CD8-positive, alpha-beta memory T cell (primary cell): Measurements from ENCODE around the gene TMEM176B. TPM values are rescaled to one million over a fixed set of nuclear protein-coding genes. Genes with fewer than 3 reads are reported as not detected.
"Not testable (repeated sequence)": the region's sequence is repeated elsewhere in the genome, so short reads cannot be mapped to it uniquely, and the experiment has no call there.

Experiments
- CTCF ChIA-PET: fragments of 350-600 bp; sonication (Branson Sonifier 250); formaldehyde crosslinking; loops from one replicate; lab custom pipeline; 2021; ENCODE audit warnings: antibody characterized with exemption; lab: Charles Lee
- POLR2A ChIA-PET: fragments of 350-600 bp; sonication (Branson Sonifier 250); formaldehyde crosslinking; loops from one replicate; lab custom pipeline; 2021; ENCODE audit warnings: antibody characterized with exemption; lab: Charles Lee
- DNase-seq, 5 donors: peaks; one replicate each; pipeline versions ENCODE4 v3.0.0 to v3.0.0-alpha.2; 2020 to 2022; ENCODE audit warnings: mixed read lengths in 1 of 5
- H3K27ac ChIP-seq: one replicate; pipeline ENCODE4 v1.7.0; 2013; ENCODE audit warnings: low read depth, mild to moderate bottlenecking, low read length, moderate library complexity
- H3K27me3 ChIP-seq: 2 replicates; pipeline ENCODE4 v1.7.0; 2013; ENCODE audit warnings: low read length, mild to moderate bottlenecking; ENCODE audit not compliant: insufficient read depth, poor library complexity, severe bottlenecking
- H3K36me3 ChIP-seq: 2 replicates; pipeline ENCODE4 v1.7.0; 2013; ENCODE audit warnings: mild to moderate bottlenecking, low read length, moderate library complexity; ENCODE audit not compliant: insufficient read depth
- H3K4me1 ChIP-seq: 2 replicates; pipeline ENCODE4 v1.7.0; 2013; ENCODE audit warnings: mild to moderate bottlenecking, low read length, moderate library complexity; ENCODE audit not compliant: insufficient read depth
- H3K4me3 ChIP-seq: 2 replicates; pipeline ENCODE4 v1.7.0; 2013; ENCODE audit warnings: mild to moderate bottlenecking, low read length
- H3K9me3 ChIP-seq: 2 replicates; pipeline ENCODE4 v1.7.0; 2013; ENCODE audit warnings: mild to moderate bottlenecking, low read length
- H3K27ac Mint-ChIP-seq, 8 donors: one replicate each; pipeline ENCODE4 v1.8.0; 2020 to 2021; ENCODE audit warnings: mixed read lengths in 8 of 8, mild to moderate bottlenecking in 6 of 8, inconsistent platforms in 3 of 8, moderate library complexity in 3 of 8
- H3K27me3 Mint-ChIP-seq, 2 donors: one replicate each; pipeline ENCODE4 v1.8.0; 2020 to 2021; ENCODE audit warnings: mixed read lengths in 2 of 2, mild to moderate bottlenecking in 1 of 2, moderate library complexity in 1 of 2
- H3K36me3 Mint-ChIP-seq, 3 donors: one replicate each; pipeline ENCODE4 v1.8.0; 2020 to 2021; ENCODE audit warnings: mixed read lengths in 3 of 3, inconsistent platforms in 1 of 3, mild to moderate bottlenecking in 1 of 3
- H3K4me1 Mint-ChIP-seq, 3 donors: one replicate each; pipeline ENCODE4 v1.8.0; 2020 to 2021; ENCODE audit warnings: mixed read lengths in 3 of 3, inconsistent platforms in 1 of 3, mild to moderate bottlenecking in 1 of 3
- H3K4me3 Mint-ChIP-seq, 7 donors: one replicate each; pipeline ENCODE4 v1.8.0; 2020 to 2021; ENCODE audit warnings: mixed read lengths in 7 of 7, mild to moderate bottlenecking in 6 of 7, moderate library complexity in 4 of 7, inconsistent platforms in 2 of 7
- H3K9me3 Mint-ChIP-seq, 5 donors: one replicate each; pipeline ENCODE4 v1.8.0; 2020 to 2022; ENCODE audit warnings: mixed read lengths in 5 of 5, mild to moderate bottlenecking in 3 of 5, moderate library complexity in 2 of 5, inconsistent platforms in 1 of 5
- polyA plus RNA-seq: library from polyadenylated mRNA; unstranded; fragments of 300-500 nt; fragmentation: Illumina TruSeq; gene quantifications from one replicate; pipeline ENCODE4 v1.2.3, GENCODE V29; 2021
- total RNA-seq, 2 experiments: library from RNA; stranded (reverse); gene quantifications; one replicate each; pipeline ENCODE4 v1.2.3, GENCODE V29; 2021

The TMEM176B gene
- total and polyA plus RNA-seq, 3 experiments from 2014 or later, result 0.20 to 0.27 TPM; not detected in 1

DNA sequence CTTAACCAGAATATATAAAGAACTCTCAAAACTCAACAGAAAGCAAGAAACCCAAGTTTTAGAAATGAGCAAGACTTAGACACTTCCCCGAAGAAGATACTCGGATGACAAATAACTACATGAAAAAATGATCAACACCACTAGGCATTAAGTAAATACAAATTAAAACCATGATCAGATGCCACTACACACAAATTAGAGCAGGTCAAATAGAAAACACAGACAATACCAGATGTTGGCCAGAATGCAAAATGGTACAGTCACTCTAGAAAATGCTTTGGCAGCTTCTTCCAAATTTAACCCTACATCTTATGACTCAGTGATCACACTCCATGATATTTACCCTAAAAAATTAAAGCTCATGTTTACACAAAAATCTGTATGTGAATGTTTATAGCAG lies 18.8 kb upstream of the TMEM176B start:
- CTCF ChIA-PET, result no interaction called here
- POLR2A ChIA-PET, result no interaction called here

DNA sequence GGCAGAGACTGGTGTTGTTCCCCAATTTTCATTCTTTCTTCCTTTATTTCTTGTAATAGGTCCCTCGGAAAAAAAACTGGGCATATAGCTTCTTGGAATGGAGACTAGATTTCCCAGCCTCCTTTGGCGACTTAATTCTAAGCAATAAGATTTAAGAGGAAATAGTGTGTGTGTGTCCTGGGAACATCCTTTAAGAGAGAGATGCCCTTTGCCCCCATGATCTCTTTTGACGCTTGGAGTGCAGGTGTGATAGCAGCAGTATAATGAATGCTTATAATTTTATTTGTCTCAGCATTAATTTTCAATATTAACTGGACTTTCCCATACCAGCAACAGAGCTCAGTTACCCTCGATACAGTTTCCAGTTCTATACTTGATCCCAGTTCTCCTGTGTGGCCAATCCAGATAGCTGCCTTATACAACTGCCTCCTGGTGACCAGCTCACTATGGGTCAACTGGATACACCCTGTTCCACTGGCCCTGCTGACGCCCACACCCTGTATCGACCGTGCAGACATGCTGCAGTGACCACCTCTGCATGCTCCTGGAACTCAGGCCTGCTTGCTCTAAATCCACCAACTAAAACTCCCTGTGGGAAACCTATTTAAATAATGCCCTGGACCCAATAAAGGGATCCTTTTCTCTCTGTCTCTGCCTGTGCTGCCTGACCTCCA lies 14.3 kb upstream of the TMEM176B start:
- no peak overlapping the region for H3K27ac Mint-ChIP-seq
- H3K9me3 ChIP-seq, result no peaks in the 10 kb centered on the region
- peaks cover 19 to 80% of the 10 kb centered on the region in 2 donors for H3K27me3 Mint-ChIP-seq
- no peak overlapping the region for H3K27ac ChIP-seq
- H3K36me3 ChIP-seq, result no peaks in the 10 kb centered on the region
- no peak overlapping the region for H3K4me3 ChIP-seq
- CTCF ChIA-PET, result no interaction called here
- DNase-seq, result no peak
- H3K27me3 ChIP-seq, result peaks cover 8% of the 10 kb centered on the region
- POLR2A ChIA-PET, result no interaction called here
- no peaks in the 10 kb centered on the region for H3K4me1 Mint-ChIP-seq
- H3K36me3 Mint-ChIP-seq, result peaks cover 0 to 9% (median 4%) of the 10 kb centered on the region in 3 donors
- no peaks in the 10 kb centered on the region for H3K4me1 ChIP-seq
- peaks cover 8 to 17% (median 10%) of the 10 kb centered on the region in 5 donors for H3K9me3 Mint-ChIP-seq
- no peak overlapping the region for H3K4me3 Mint-ChIP-seq

More for the DNA sequence above, 18.8 kb upstream of the TMEM176B start:
- Mint-ChIP-seq H3K4me3 (no peak overlapping the region), H3K4me1 (no peaks in the 10 kb centered on the region), H3K27ac (no peak overlapping the region), H3K36me3 (peaks cover 0 to 9% (median 4%) of the 10 kb centered on the region in 3 donors), H3K9me3 (peaks cover 6 to 22% (median 15%) of the 10 kb centered on the region in 5 donors), H3K27me3 (peaks cover 19 to 57% of the 10 kb centered on the region in 2 donors)
- Histone ChIP-seq H3K27me3 (peaks cover 8% of the 10 kb centered on the region), H3K4me3 (no peak overlapping the region), H3K9me3 (no peaks in the 10 kb centered on the region), H3K36me3 (no peaks in the 10 kb centered on the region), H3K27ac (no peak overlapping the region), H3K4me1 (no peaks in the 10 kb centered on the region)
- no peak for DNase-seq

- Mint-ChIP-seq H3K9me3 (peaks cover 7 to 22% (median 18%) of the 10 kb centered on the region in 5 donors), H3K36me3 (peaks cover 0 to 27% (median 0%) of the 10 kb centered on the region in 3 donors), H3K27me3 (peaks cover 50 to 93% of the 10 kb centered on the region in 2 donors)
- H3K27ac Mint-ChIP-seq, POLR2A ChIA-PET, H3K9me3 ChIP-seq, H3K4me1 Mint-ChIP-seq, H3K4me3 ChIP-seq, H3K27ac ChIP-seq, H3K4me3 Mint-ChIP-seq, H3K4me1 ChIP-seq, H3K36me3 ChIP-seq, DNase-seq, H3K27me3 ChIP-seq: not testable (repeated sequence)
- CTCF ChIA-PET, result interaction anchor here (0.8 kb wide), 1 partner anchor 9 kb away, joined by 3 read pairs; no protein-coding TSS in a partner anchor
Observed at GRCh38 chr7:150807616-150808438, 7.7 kb upstream of the TMEM176B start.

GRCh38 chr7:150806863-150807262 lies 6.7 kb upstream of the TMEM176B start:
- Histone ChIP-seq H3K27me3 (peaks cover 14% of the 10 kb centered on the region), H3K9me3 (peaks cover 6% of the 10 kb centered on the region), H3K27ac (no peak overlapping the region), H3K4me1 (no peaks in the 10 kb centered on the region), H3K36me3 (no peaks in the 10 kb centered on the region), H3K4me3 (no peak overlapping the region)
- Mint-ChIP-seq H3K4me3 (no peak overlapping the region), H3K9me3 (peaks cover 7 to 22% (median 18%) of the 10 kb centered on the region in 5 donors), H3K4me1 (peaks cover 0 to 6% (median 1%) of the 10 kb centered on the region in 3 donors), H3K27ac (no peak overlapping the region), H3K36me3 (peaks cover 0 to 32% (median 0%) of the 10 kb centered on the region in 3 donors), H3K27me3 (peaks cover 54 to 93% of the 10 kb centered on the region in 2 donors)
- ChIA-PET CTCF (no interaction called here), POLR2A (no interaction called here)
- DNase-seq, result no peak

DNA sequence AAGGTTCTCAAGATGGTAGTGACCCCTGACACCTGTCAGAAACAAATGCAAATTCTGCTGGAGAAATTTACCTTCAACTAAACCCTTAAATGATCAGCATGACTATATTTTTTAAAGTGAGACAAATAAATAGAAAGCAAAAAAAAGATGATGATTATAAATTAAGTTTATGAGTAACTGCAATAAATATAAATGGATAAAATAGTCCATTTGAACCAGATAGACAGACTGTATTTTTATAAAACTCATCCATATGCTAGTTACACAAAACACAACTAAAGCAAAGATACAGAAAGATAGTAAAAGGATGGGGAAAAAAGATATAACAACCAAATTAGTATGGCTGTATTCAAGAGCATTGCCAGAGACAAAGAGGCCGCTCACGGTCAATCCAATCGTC lies 6.3 kb upstream of the TMEM176B start:
- H3K4me1 ChIP-seq, result no peaks in the 10 kb centered on the region
- H3K27ac ChIP-seq, result no peak overlapping the region
- peaks cover 0 to 33% (median 0%) of the 10 kb centered on the region in 3 donors for H3K36me3 Mint-ChIP-seq
- ChIA-PET POLR2A (no interaction called here), CTCF (no interaction called here)
- H3K4me3 Mint-ChIP-seq, result no peak overlapping the region
- no peak overlapping the region for H3K4me3 ChIP-seq
- peaks cover 6% of the 10 kb centered on the region for H3K9me3 ChIP-seq
- no peak for DNase-seq
- peaks cover 7 to 22% (median 18%) of the 10 kb centered on the region in 5 donors for H3K9me3 Mint-ChIP-seq
- no peaks in the 10 kb centered on the region for H3K36me3 ChIP-seq
- peaks cover 18% of the 10 kb centered on the region for H3K27me3 ChIP-seq
- H3K27me3 Mint-ChIP-seq, result peaks cover 52 to 93% of the 10 kb centered on the region in 2 donors
- H3K4me1 Mint-ChIP-seq, result peaks cover 0 to 10% (median 3%) of the 10 kb centered on the region in 3 donors
- no peak overlapping the region for H3K27ac Mint-ChIP-seq

- Histone ChIP-seq H3K4me3 (no peak overlapping the region), H3K27me3 (peaks cover 24% of the 10 kb centered on the region), H3K27ac (no peak overlapping the region), H3K36me3 (no peaks in the 10 kb centered on the region), H3K4me1 (no peaks in the 10 kb centered on the region), H3K9me3 (peaks cover 6% of the 10 kb centered on the region)
- CTCF ChIA-PET, result no interaction called here
- H3K4me1 Mint-ChIP-seq, result peaks cover 0 to 16% (median 5%) of the 10 kb centered on the region in 3 donors
- peaks cover 56 to 91% of the 10 kb centered on the region in 2 donors for H3K27me3 Mint-ChIP-seq
- no peak overlapping the region for H3K4me3 Mint-ChIP-seq
- H3K27ac Mint-ChIP-seq, result no peak overlapping the region
- POLR2A ChIA-PET, result no interaction called here
- H3K36me3 Mint-ChIP-seq, result peaks cover 0 to 33% (median 0%) of the 10 kb centered on the region in 3 donors
- no peak for DNase-seq
- H3K9me3 Mint-ChIP-seq, result peaks cover 7 to 22% (median 18%) of the 10 kb centered on the region in 5 donors
Observed at GRCh38 chr7:150805864-150806263, 5.7 kb upstream of the TMEM176B start.

DNA sequence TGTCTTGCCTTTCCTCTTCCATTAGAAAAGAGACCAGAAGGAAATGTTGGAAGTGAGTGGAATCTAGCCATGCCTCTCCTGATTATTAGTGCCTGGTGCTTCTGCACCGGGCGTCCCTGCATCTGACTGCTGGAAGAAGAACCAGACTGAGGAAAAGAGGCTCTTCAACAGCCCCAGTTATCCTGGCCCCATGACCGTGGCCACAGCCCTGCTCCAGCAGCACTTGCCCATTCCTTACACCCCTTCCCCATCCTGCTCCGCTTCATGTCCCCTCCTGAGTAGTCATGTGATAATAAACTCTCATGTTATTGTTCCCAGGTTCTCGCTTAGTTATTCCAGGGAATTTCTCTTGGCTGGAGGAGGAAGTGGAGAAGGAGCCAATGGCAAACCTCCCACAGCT lies 4.6 kb upstream of the TMEM176B start:
- no peaks in the 10 kb centered on the region for H3K4me1 ChIP-seq
- H3K9me3 ChIP-seq, result peaks cover 6% of the 10 kb centered on the region
- ChIA-PET POLR2A (no interaction called here), CTCF (no interaction called here)
- Mint-ChIP-seq H3K36me3 (peaks cover 0 to 33% (median 0%) of the 10 kb centered on the region in 3 donors), H3K9me3 (peaks cover 7 to 22% (median 18%) of the 10 kb centered on the region in 5 donors), H3K27me3 (peaks cover 55 to 80% of the 10 kb centered on the region in 2 donors), H3K27ac (no peak overlapping the region), H3K4me3 (no peak overlapping the region), H3K4me1 (peaks cover 0 to 18% (median 5%) of the 10 kb centered on the region in 3 donors)
- no peak for DNase-seq
- H3K36me3 ChIP-seq, result no peaks in the 10 kb centered on the region
- H3K4me3 ChIP-seq, result no peak overlapping the region
- peaks cover 28% of the 10 kb centered on the region for H3K27me3 ChIP-seq
- no peak overlapping the region for H3K27ac ChIP-seq
